ACC112 (cell line): ENCODE measurements around the gene TFCP2L1.
"Not testable (repeated sequence)": the region's sequence is repeated elsewhere in the genome, so short reads cannot be mapped to it uniquely, and the experiment has no call there.

ENCODE experiments used
- H2AFZ ChIP-seq: fragments of 200-600 bp; sonication (generic); one replicate; pipeline ENCODE4 v1.6.0; 2017; ENCODE audit warnings: antibody characterized with exemption, low read length; ENCODE audit not compliant: unreplicated experiment
- H3K27ac ChIP-seq: fragments of 200-600 bp; sonication (generic); 2 replicates; pipeline ENCODE4 v1.5.1; 2014; ENCODE audit warnings: low read depth, mild to moderate bottlenecking, antibody characterized with exemption, low read length, moderate library complexity
- H3K27me3 ChIP-seq: fragments of 200-600 bp; sonication (generic); 2 replicates; pipeline ENCODE4 v1.6.1; 2014; ENCODE audit warnings: mild to moderate bottlenecking, antibody characterized with exemption, low read length, moderate library complexity, mixed read lengths; ENCODE audit not compliant: insufficient read depth
- H3K36me3 ChIP-seq: fragments of 200-600 bp; sonication (generic); 2 replicates; pipeline ENCODE4 v1.6.1; 2016; ENCODE audit warnings: mild to moderate bottlenecking, antibody characterized with exemption, low read length, moderate library complexity, mixed read lengths; ENCODE audit not compliant: insufficient read depth
- H3K4me1 ChIP-seq: fragments of 200-600 bp; sonication (generic); one replicate; pipeline ENCODE4 v1.6.1; 2016; ENCODE audit warnings: low read length, mixed read lengths; ENCODE audit not compliant: insufficient read depth, unreplicated experiment, control insufficient read depth
- H3K4me3 ChIP-seq: fragments of 200-600 bp; sonication (generic); 2 replicates; pipeline ENCODE4 v1.5.1; 2014; ENCODE audit warnings: mild to moderate bottlenecking, low read depth, low read length
- H3K79me2 ChIP-seq: fragments of 200-600 bp; sonication (generic); one replicate; pipeline ENCODE4 v1.6.0; 2016; ENCODE audit warnings: low read length; ENCODE audit not compliant: control insufficient read depth, unreplicated experiment, insufficient read depth

TFCP2L1 gene

GRCh38 chr2:121285926-121286325 lies 924 bp upstream of the TFCP2L1 start:
- no peak overlapping the region for H3K27ac ChIP-seq
- H2AFZ ChIP-seq, result no peak overlapping the region
- no peak overlapping the region for H3K4me3 ChIP-seq
- no peaks in the 10 kb centered on the region for H3K79me2 ChIP-seq
- H3K4me1 ChIP-seq, result no peaks in the 10 kb centered on the region
- no peaks in the 10 kb centered on the region for H3K36me3 ChIP-seq
- peaks cover 48% of the 10 kb centered on the region for H3K27me3 ChIP-seq

- Histone ChIP-seq H3K4me3 (peak overlapping the region; percentile 69), H3K27ac (no peak overlapping the region), H3K79me2 (no peaks in the 10 kb centered on the region), H3K4me1 (no peaks in the 10 kb centered on the region), H2AFZ (peak overlapping the region; percentile 13), H3K27me3 (peaks cover 49% of the 10 kb centered on the region), H3K36me3 (no peaks in the 10 kb centered on the region)
Measured at GRCh38 chr2:121283670-121284462, 1.1 kb downstream of the TFCP2L1 start.

GRCh38 chr2:121282800-121283385 lies 2.1 kb downstream of the TFCP2L1 start:
- H3K27ac ChIP-seq, result no peak overlapping the region
- H3K4me3 ChIP-seq, result no peak overlapping the region
- peaks cover 49% of the 10 kb centered on the region for H3K27me3 ChIP-seq
- H3K4me1 ChIP-seq, result no peaks in the 10 kb centered on the region
- H2AFZ ChIP-seq, result no peak overlapping the region
- no peaks in the 10 kb centered on the region for H3K79me2 ChIP-seq
- H3K36me3 ChIP-seq, result no peaks in the 10 kb centered on the region

- Histone ChIP-seq H3K4me1 (no peaks in the 10 kb centered on the region), H3K36me3 (no peaks in the 10 kb centered on the region), H2AFZ (no peak overlapping the region), H3K79me2 (no peaks in the 10 kb centered on the region), H3K27me3 (peaks cover 55% of the 10 kb centered on the region), H3K27ac (no peak overlapping the region), H3K4me3 (no peak overlapping the region)
Measured at GRCh38 chr2:121281694-121282093, 3.3 kb downstream of the TFCP2L1 start.

GRCh38 chr2:121281107-121281506 lies 3.9 kb downstream of the TFCP2L1 start:
- no peaks in the 10 kb centered on the region for H3K79me2 ChIP-seq
- H3K4me3 ChIP-seq, result no peak overlapping the region
- no peak overlapping the region for H3K27ac ChIP-seq
- H2AFZ ChIP-seq, result no peak overlapping the region
- no peaks in the 10 kb centered on the region for H3K36me3 ChIP-seq
- H3K27me3 ChIP-seq, result peaks cover 55% of the 10 kb centered on the region
- no peaks in the 10 kb centered on the region for H3K4me1 ChIP-seq

GRCh38 chr2:121279476-121280220 lies 5.4 kb downstream of the TFCP2L1 start:
- H3K4me1 ChIP-seq, result no peaks in the 10 kb centered on the region
- no peak overlapping the region for H3K27ac ChIP-seq
- H3K4me3 ChIP-seq, result no peak overlapping the region
- no peaks in the 10 kb centered on the region for H3K79me2 ChIP-seq
- no peak overlapping the region for H2AFZ ChIP-seq
- peaks cover 44% of the 10 kb centered on the region for H3K27me3 ChIP-seq
- no peaks in the 10 kb centered on the region for H3K36me3 ChIP-seq

GRCh38 chr2:121276341-121276740 lies 8.7 kb downstream of the TFCP2L1 start:
- H2AFZ ChIP-seq, result no peak overlapping the region

GRCh38 chr2:121273116-121273515 lies 11.9 kb downstream of the TFCP2L1 start:
- Histone ChIP-seq H3K36me3 (no peaks in the 10 kb centered on the region), H3K4me1 (no peaks in the 10 kb centered on the region), H3K27ac (no peak overlapping the region), H2AFZ (no peak overlapping the region), H3K79me2 (no peaks in the 10 kb centered on the region), H3K27me3 (peaks cover 54% of the 10 kb centered on the region), H3K4me3 (no peak overlapping the region)

More at GRCh38 chr2:121276341-121276740, 8.7 kb downstream of the TFCP2L1 start:
- Histone ChIP-seq H3K79me2 (no peaks in the 10 kb centered on the region), H3K4me1 (no peaks in the 10 kb centered on the region), H3K27ac (no peak overlapping the region), H3K36me3 (no peaks in the 10 kb centered on the region), H3K27me3 (peaks cover 53% of the 10 kb centered on the region), H3K4me3 (no peak overlapping the region)

- Histone ChIP-seq H3K79me2 (no peaks in the 10 kb centered on the region), H3K27ac (no peak overlapping the region), H3K4me3 (no peak overlapping the region), H3K36me3 (no peaks in the 10 kb centered on the region), H3K27me3 (peaks cover 54% of the 10 kb centered on the region), H2AFZ (no peak overlapping the region), H3K4me1 (no peaks in the 10 kb centered on the region)
Measured at GRCh38 chr2:121272596-121272995, 12.4 kb downstream of the TFCP2L1 start.

- not testable (repeated sequence) for H3K27ac ChIP-seq, H3K36me3 ChIP-seq, H3K79me2 ChIP-seq, H3K4me1 ChIP-seq, H3K4me3 ChIP-seq, H2AFZ ChIP-seq
- peaks cover 37% of the 10 kb centered on the region for H3K27me3 ChIP-seq
Measured at GRCh38 chr2:121269436-121269835, 15.6 kb downstream of the TFCP2L1 start.
